Umbilical cord (tissue), 2 donors: ENCODE data around the gene RILPL2. TPM values are rescaled to one million over a fixed set of nuclear protein-coding genes. Genes with fewer than 3 reads are reported as not detected.
"Not testable (repeated sequence)": the region's sequence is repeated elsewhere in the genome, so short reads cannot be mapped to it uniquely, and the experiment has no call there.

Experiments used
- DNase-seq: peaks from one replicate; pipeline ENCODE4 v3.0.0-alpha.2; 2015; ENCODE audit warnings: low spot score
- total RNA-seq: library from RNA; depleted of rRNA; stranded (reverse); fragments of >200 nt; gene quantifications from one replicate; pipeline ENCODE4 v1.2.3, GENCODE V29; 2014; ENCODE audit warnings: low replicate concordance; ENCODE audit not compliant: insufficient read depth

The RILPL2 gene
- total RNA-seq, 1 donor from 2014 or later: 5.3 TPM

DNA sequence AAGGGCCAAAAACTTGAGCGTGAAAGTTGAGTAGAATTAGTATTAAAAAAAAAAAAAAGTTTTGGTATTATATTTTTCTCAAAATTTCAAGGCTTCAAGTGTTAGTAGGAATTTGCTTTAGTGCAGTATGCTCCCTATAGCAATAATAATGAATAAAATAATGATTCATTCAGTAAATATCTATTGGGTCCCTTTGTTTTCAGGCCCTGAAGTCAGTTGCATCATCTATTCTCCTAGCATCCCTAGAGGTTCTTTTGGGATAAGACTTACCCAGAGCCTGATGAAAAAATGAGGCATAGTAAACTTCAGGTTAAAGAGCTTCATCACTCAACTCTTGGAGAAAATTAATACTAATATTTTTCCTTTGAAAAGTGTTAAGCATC, 51.5 kb downstream of the RILPL2 start:
- no peak for DNase-seq

DNA sequence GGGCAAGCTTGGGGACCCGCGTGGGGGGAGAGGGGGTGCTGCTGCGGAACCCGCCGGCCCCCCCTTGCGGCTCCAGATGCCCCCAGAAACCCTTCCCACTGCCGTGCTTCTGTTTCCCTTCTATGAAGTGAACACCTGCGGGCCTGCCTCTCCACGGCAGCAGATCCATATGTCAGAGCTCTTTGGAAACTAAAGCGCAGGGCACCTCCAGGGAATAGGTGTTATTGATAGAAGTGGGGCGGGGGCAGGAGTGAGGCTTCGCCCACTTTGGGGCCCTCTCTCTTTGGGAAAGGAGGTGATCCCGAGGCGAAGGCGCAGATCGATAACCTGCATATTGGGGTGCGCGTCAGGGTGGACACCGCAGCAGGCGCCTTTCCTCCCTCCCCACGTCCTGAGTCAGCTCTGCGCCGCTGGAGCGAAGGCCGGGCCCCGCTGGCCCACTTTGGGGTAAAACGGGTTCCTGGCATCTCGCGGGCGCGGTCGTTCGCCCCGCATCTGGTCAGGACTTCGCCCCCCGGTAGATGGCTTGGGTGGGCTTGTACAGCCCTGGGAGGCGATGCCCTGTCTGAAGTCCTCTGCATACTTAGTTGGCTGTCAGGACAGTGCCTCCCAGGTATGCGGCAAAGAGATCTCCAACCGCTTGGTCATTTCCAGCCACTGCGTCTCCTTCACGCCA, 52.0 kb downstream of the RILPL2 start:
- no peak for DNase-seq

DNA sequence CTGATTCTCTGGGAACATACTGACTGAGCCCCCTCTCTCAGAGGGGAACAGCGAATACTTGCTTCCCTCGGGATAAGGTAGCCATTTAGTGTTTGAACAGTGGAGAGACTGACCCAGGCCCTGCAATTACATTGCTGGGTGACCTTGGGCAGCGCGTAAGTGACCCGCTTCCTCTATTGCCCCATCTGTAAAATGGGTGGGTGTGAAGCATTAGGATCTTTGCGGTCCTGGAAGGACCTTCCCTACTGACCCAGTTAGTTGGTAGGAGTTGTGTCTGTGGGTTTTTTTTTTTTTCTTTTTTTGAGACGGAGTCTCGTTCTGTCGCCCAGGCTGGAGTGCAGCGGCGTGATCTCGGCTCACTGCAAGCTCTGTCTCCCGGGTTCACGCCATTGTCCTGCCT, 53.8 kb downstream of the RILPL2 start:
- no peak for DNase-seq

DNA sequence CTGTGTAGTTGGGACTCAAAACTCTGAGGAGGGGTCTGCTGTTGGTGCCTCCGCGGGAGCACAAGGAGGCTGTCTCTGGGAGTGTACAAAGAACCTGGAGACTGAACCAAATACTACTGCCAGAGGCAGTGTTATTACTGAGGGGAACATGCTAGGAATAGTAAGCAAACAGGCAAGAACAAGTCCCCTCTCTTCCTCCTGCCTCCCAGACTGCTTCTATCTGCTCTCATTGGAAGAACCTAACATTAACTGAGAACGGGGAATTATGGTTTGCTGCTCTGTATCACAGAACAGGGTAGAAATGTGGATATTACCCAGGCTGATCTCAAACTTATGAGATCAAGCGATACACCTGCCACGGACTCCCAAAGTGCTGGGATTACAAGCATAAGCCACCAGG, 57.1 kb downstream of the RILPL2 start:
- peak; percentile 40 for DNase-seq

DNA sequence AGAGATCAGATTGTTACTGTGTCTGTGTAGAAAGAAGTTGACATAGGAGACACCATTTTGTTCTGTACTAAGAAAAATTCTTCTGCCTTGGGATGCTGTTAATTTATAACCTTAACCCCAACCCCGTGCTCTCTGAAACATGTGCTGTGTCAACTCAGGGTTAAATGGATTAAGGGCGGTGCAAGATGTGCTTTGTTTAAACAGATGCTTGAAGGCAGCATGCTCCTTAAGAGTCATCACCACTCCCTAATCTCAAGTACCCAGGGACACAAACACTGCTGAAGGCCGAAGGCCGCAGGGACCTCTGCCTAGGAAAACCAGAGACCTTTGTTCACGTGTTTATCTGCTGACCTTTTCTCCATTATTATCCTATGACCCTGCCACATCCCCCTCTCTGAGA, 64.1 kb downstream of the RILPL2 start:
- not testable (repeated sequence) for DNase-seq

DNA sequence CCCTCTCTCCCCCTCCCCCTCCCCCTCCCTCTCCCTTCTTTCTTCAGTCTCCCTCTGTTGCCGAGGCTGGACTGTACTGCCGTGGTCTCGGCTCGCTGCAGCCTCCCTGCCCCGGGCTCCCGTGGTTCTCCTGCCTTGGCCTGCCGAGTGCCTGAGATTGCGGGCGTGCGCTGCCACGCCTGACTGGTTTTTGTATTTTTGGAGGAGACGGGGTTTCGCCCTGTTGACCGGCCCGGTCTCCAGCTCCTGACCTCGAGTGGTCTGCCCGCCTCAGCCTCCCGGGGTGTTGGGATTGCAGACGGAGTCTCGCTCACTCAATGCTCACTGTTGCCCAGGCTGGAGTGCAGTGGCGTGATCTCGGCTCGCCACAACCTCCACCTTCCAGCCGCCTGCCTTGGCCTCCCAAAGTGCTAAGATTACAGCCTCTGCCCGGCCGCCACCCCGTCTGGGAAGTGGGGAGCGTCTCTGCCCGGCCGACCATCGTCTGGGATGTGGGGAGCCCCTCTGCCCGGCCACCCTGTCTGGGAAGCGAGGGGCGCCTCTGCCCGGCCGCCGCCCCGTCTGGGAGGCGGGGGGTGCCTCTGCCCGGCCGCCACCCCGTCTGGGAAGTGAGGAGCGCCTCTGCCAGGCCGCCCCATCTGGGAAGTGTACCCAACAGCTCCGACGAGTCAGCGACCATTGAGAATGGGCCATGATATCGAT, 64.7 kb downstream of the RILPL2 start:
- not testable (repeated sequence) for DNase-seq

DNA sequence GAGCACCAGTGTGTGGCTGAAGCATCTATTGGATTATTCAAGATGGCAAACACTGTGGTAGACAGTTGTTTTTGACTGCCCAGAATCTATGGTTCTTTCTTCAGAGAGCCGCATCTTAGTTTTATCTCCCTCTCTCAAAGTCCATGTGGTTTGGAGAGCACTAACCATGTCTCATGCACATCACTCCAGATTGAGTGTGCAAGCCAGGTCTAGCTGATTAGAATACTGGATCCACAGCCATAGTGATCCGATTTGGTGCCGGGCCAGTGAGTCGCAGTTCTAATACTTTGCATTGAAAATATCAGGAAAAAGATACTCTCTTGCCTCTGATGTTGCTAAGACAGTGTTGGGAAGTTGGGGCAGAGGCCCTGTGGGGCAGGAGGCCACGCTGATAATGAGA, 67.3 kb downstream of the RILPL2 start:
- DNase-seq: no peak

GRCh38 chr12:123368431-123368830, 68.1 kb downstream of the RILPL2 start:
- DNase-seq: not testable (repeated sequence)

DNA sequence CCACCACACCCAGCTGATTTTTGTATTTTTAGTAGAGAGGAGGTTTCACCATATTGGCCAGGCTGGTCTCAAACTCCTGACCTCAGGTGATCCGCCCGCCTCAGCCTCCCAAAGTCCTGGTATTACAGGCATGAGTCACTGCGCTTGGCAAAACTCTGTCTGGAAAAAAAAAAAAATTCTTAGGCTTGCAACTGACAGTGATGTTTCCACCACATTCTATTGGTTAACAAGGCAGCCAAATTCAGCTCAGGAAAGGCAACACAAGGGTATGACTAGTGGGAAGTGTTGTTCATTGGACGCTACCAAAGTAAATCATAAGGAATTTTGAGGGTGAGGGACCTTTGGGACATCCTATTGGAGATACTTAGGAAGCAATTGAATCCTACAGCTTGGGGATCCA, 69.0 kb downstream of the RILPL2 start:
- DNase-seq: no peak

Other genes starting within 250 kb of the RILPL2 start
- gene MPHOSPH9, start 203.5 kb downstream of the RILPL2 start, total RNA-seq: 52.2 TPM
- 10.4 TPM for gene MTRFR, start 203.2 kb downstream of the RILPL2 start, total RNA-seq
- 87.6 TPM for gene CDK2AP1, start 164.8 kb downstream of the RILPL2 start, total RNA-seq
- 20.9 TPM for gene SBNO1, start 71.8 kb downstream of the RILPL2 start, total RNA-seq
- 6.3 TPM for gene KMT5A, start 52.6 kb downstream of the RILPL2 start, total RNA-seq
- gene SNRNP35, start 21.5 kb upstream of the RILPL2 start, total RNA-seq: 14.4 TPM
- 8.2 TPM for gene RILPL1, start 97.0 kb upstream of the RILPL2 start, total RNA-seq
- 456 TPM for gene TMED2, start 147.9 kb upstream of the RILPL2 start, total RNA-seq
- gene DDX55, start 165.4 kb upstream of the RILPL2 start, total RNA-seq: 14.4 TPM
- gene EIF2B1, start 197.0 kb upstream of the RILPL2 start, total RNA-seq: 53.0 TPM
- gene GTF2H3, start 197.1 kb upstream of the RILPL2 start, total RNA-seq: 15.4 TPM
- gene TCTN2, start 234.4 kb upstream of the RILPL2 start, total RNA-seq: 9.9 TPM